Left lobe of liver (tissue), 2 donors: ENCODE measurements around the gene GZMM. TPM values are rescaled to one million over a fixed set of nuclear protein-coding genes. Genes with fewer than 3 reads are reported as not detected.

Source experiments
- ATAC-seq: fragments of 200-7000 bp; cut with Tn5 transposase; one replicate; pipeline ENCODE4 v1.9.1; 2020; ENCODE audit warnings: mild to moderate bottlenecking, moderate library complexity
- DNase-seq: peaks from one replicate; pipeline ENCODE4 v3.0.0-alpha.2; 2020; ENCODE audit warnings: low spot score
- total RNA-seq: library from RNA; stranded (reverse); gene quantifications from one replicate; pipeline ENCODE4 v1.2.1, GENCODE V29; 2021
- donor health status: DM: no; HTN: no; CAD: no; lungs with moderate emphysema.
- donor health status: DM: no; HTN: yes; CAD: no.

GZMM gene
- 0.33 TPM for total RNA-seq

DNA sequence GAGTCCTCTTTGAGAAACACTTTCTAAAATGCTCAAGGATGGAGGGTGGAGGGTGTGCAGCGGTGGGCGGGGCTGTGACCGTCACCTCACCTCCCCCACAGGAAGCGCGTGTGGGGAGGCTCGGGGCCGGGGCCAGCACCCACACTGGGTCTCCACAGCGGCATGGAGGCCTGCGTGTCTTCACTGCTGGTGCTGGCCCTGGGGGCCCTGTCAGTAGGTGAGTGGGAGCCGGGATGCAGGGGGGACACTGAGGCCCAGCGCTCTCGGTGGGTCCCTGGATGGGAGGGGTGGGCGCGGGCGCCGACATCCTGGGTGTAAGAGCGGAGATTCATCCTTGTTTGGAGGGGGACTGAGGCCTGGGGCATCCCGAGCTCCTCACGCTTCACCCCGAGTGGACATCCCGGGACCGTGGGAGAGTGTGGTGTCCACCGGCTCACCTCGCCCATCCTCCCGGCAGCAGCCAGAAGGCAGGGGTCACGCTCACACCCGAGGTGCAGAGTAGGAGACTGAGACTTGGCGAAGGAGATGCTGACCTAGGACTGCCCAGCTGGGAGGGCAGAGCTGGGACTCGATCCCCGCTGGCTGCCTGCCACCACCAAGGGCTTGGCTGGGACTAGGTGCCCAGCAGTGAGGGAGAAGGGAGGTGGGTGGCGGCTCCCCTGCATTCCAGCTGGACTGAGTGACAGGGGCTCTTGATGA lies at the start of gene GZMM:
TSS of gene GZMM (plus strand) at position 144 of the 699 bp plus-strand sequence. CDS start at position 163, 19 bp downstream.
- DNase-seq = no peak
- ATAC-seq = peak; percentile 42

DNA sequence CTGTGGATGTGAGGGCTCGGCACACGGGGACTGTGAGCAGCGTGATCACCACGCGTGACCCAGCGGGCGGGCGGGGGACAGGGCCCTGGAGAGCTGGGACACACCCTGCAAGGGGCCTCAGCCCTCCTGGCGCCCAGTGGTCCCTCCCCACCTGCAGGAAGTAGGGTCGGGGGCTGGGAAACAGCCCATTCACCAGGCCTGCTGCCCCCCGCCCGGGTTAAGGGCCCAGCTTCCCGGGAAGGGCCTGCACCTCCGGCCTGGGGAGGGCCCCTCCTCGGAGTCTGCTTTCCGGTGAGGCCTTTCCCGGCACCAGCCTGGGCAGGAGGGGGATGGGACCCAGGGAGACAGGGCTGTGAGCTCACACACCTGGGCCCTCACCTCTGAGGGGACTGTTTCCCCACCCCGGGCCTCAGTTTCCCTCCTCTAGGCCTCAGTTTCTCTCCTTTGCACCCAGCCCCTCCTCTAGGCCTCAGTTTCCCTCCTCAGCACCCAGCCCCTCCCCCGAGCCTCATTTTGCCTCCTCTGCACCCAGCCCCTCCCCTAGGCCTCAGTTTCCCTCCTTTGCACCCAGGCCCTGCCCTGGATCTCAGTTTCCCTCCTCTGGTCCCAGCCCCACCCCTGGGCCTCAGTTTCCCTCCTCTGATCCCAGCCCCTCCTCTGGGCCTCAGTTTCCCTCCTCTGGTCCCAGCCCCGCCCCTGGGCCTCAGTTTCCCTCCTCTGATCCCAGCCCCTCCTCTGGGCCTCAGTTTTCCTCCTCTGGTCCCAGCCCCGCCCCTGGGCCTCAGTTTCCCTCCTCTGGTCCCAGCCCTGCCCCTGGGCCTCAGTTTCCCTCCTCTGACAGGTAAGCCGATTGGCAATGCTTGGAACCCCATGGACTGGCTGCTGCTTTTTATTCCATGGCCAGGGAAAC lies 49.4 kb upstream of the GZMM start:
- ATAC-seq = no peak
- no peak for DNase-seq

DNA sequence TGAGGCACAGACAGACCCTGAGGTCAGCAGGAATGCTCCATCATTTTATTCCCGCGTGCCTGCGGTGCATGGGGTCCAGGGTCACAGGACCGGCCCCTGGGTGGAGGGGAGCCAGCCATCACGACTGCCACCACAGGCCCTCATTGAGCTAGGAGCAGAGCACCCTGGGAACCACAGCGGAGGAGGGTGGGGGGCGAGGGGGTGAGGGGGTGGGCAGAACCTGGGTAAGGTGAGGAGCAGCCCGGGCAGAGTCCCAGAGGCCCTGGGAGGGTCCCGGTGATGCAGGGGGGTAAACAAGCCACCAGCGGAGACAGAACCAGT lies 48.8 kb upstream of the GZMM start:
- ATAC-seq (no peak), DNase-seq (no peak)

DNA sequence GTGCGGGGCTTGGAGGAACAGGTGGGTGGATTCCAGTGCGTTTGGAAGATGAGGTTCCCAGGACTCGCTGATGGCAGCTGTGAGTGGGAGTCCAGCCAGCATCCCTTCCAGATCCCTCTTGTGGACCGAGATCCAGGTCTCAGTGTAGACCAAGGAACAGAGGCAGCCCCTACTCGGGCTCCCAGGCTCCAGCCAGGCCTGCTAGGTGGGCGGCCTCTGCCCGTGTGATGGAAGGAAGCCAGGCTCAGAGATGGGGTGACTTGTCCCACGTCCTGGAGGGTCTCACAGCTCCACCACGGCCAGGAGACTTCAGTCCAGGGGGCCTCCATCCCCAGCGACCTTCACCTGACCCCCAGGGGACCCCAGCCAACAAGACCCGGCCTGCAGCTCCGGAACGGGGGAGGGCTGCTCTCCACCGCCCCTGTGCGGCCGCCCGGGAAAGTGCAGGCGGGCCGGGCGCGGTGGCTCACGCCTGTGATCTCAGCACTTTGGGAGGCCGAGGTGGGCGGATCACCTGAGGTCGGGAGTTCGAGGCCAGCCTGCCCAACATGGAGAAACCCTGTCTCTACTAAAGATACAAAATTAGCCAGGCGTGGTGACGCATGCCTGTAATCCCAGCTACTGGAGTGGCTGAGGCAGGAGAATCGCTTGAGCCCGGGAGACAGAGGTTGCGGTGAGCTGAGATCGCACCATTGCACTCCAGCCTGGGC lies 48.3 kb upstream of the GZMM start:
- peak; percentile 63 for ATAC-seq
- DNase-seq = no peak

DNA sequence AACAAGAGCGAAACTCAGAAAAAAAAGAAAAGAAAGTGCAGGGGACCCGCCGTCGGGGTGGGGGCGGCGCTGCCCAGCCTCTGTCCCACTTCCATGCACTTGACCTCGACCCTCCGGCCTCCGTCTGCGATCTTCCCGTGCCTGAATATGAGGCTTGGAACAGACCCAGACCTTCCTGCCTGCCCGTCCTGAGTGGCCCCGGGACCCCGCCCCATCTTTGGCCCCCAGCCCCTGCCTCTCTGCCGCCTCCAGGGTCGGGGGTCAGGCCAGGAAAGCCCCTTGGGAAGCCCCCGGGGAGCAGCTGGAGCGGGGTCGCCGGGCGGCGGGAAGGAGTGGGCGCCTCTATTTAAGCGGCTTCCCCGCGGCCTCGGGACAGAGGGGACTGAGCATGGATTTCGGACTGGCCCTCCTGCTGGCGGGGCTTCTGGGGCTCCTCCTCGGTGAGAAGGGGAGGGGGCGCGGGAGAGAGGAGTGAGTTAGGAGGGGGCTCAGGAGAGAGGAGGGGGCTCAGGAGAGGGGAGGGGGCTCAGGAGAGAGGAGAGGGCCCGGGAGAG lies 47.7 kb upstream of the GZMM start, which contains the start of gene MADCAM1:
TSS of gene MADCAM1 (plus strand) at position 375 of the 554 bp plus-strand sequence. CDS start at position 389, 14 bp downstream.
- no peak for DNase-seq
- ATAC-seq = no peak

DNA sequence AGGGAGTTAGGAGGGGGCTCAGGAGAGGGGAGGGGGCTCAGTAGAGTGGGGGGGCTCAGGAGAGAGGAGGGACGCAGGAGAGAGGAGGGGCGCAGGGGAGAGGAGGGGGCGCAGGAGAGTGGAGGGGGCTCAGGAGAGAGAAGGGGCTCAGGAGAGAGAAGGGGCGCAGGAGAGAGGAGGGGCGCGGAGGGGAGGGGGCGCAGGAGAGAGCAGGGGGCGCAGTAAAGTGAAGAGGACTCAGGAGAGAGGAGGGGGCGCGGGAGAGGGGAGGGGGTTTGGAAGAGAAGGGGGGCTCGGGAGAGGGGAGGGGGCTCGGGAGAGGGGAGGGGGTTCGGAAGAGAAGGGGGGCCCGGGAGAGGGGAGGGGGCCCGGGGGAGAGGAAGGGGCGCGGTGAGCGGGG lies 46.9 kb upstream of the GZMM start:
- no peak for DNase-seq
- no peak for ATAC-seq

DNA sequence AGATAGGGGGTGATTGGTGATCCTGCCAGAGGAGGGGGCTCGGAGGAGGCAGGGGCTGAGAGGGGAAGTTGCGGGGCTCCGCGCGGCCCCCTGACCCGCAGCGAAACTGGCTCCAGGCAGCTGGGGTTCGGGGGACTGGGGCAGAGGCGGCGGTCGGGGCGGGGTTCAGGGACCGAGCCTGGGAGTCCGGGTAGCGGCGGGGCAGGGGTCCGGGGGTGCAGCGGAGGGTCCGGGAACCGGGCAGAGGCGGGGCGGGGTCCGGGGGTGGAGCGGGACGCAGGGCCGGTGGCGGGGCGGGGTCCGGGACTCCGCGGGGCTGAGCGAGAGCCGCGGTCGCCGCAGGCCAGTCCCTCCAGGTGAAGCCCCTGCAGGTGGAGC lies 46.4 kb upstream of the GZMM start:
- DNase-seq (no peak), ATAC-seq (no peak)

DNA sequence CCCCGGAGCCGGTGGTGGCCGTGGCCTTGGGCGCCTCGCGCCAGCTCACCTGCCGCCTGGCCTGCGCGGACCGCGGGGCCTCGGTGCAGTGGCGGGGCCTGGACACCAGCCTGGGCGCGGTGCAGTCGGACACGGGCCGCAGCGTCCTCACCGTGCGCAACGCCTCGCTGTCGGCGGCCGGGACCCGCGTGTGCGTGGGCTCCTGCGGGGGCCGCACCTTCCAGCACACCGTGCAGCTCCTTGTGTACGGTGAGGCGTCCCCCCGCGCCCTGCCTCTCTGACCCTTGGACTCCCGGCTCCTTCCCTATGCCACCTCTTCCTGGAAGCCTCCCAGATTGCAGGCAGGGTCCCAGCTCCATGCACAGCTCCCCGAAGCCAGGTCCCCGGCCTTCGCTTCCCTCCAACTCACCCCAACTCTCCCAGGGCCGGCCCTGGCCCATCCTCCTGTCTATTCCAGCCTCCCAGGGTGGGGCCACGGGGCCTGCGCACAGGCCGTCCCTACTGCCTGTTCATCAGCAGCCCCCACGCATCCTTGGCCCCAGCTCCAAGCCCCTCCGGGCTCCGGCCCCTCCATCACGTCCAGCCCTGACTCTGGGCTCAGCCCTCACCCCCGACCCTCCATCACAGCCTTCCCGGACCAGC lies 45.9 kb upstream of the GZMM start:
- DNase-seq = no peak
- peak; percentile 31 for ATAC-seq

DNA sequence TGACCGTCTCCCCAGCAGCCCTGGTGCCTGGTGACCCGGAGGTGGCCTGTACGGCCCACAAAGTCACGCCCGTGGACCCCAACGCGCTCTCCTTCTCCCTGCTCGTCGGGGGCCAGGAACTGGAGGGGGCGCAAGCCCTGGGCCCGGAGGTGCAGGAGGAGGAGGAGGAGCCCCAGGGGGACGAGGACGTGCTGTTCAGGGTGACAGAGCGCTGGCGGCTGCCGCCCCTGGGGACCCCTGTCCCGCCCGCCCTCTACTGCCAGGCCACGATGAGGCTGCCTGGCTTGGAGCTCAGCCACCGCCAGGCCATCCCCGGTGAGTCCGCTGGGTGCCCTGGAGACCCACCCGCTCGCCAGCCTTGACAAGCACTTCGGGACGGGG lies 45.4 kb upstream of the GZMM start:
- DNase-seq = no peak

DNA sequence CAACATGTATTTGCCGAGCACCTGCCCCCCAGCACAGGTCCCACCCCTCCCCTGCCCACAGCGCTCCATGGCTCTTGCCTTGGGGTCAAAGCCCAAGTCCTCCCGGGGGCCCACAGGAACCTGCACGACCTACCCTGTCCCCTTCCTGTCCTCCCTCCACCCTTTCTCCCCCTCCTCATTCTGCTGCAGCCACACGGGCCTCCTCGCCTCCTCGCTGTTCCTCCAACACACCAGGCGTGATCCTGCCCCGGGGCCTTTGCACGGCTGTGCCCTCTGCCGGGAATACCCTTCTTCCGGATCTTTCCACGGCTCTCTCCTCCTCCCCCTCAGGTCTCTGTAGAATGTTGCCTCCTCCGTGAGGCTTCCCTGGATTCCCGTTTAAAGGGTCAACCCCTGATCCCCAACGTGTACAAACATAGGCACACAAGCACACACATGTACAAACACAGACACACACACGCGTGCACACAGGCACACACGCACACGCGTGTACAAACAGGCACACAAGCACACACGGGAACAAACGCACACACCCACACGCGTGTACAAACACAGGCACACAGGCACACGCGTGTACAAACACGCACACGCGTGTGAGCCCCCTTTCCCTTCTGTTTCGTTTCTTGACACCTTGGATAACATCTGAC lies 44.8 kb upstream of the GZMM start:
- ATAC-seq = no peak
- no peak for DNase-seq

More for the DNA sequence above, 45.4 kb upstream of the GZMM start:
- no peak for ATAC-seq

DNA sequence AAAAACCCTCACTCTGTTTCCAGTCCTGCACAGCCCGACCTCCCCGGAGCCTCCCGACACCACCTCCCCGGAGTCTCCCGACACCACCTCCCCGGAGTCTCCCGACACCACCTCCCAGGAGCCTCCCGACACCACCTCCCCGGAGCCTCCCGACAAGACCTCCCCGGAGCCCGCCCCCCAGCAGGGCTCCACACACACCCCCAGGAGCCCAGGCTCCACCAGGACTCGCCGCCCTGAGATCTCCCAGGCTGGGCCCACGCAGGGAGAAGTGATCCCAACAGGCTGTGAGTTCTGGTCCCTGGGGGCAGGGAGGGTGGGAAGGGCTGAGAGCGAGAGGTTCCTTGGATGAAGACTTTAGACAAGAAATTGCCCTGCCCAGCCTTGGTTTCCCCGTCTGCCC lies 42.2 kb upstream of the GZMM start:
- ATAC-seq (no peak), DNase-seq (no peak)

DNA sequence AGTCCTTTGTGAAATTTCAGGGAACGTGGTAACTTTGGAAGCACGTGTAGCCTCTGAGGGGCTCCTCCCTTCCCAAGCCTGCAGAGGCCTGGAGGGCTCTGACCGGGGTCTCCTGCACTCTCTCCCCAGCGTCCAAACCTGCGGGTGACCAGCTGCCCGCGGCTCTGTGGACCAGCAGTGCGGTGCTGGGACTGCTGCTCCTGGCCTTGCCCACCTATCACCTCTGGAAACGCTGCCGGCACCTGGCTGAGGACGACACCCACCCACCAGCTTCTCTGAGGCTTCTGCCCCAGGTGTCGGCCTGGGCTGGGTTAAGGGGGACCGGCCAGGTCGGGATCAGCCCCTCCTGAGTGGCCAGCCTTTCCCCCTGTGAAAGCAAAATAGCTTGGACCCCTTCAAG lies 39.2 kb upstream of the GZMM start:
- DNase-seq = no peak

DNA sequence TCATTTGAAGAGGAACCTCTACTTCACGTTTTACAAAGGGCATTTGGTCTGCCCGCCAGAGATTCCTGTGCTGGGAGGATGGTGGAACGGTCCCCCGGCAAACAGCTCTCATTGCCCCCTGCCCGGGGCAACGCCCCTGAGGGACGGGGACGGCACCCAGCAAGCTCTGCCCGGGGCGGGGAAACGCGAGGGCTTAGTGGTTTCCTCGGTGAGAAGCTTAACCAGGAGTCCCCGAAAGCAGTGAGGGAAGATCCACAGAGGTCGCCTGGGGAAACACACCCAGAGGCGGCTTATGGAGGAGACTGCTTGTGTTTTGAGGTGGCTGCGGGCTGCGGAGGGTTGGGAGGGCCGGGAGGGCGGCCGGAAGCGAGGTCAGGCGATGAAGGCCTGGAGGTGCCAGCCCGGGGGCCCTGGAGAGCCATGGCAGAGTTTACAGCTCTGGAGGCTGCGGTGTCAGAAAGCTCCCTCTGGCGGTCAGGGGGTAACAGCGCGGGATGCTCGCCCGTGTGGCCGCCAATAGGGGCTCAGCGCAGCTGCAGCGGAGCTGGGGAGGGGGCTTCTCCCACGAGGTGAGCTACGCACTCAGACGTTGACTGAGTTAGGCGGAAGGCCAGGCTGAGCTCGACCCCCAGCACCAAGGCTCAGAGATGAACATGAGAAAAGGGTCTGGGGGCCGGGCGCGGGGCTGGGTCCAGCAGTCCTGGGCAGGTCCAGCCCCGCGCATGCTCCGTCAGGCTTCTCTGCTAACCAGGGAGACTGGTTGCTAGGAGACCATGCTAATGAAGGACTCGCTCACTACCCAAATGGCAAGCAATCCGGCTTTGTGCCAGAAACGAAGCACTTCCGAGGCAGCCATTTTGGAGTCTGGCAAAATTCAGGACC lies 37.2 kb upstream of the GZMM start:
- ATAC-seq (peak; percentile 82), DNase-seq (no peak)

More for the DNA sequence above, 39.2 kb upstream of the GZMM start:
- ATAC-seq = no peak

DNA sequence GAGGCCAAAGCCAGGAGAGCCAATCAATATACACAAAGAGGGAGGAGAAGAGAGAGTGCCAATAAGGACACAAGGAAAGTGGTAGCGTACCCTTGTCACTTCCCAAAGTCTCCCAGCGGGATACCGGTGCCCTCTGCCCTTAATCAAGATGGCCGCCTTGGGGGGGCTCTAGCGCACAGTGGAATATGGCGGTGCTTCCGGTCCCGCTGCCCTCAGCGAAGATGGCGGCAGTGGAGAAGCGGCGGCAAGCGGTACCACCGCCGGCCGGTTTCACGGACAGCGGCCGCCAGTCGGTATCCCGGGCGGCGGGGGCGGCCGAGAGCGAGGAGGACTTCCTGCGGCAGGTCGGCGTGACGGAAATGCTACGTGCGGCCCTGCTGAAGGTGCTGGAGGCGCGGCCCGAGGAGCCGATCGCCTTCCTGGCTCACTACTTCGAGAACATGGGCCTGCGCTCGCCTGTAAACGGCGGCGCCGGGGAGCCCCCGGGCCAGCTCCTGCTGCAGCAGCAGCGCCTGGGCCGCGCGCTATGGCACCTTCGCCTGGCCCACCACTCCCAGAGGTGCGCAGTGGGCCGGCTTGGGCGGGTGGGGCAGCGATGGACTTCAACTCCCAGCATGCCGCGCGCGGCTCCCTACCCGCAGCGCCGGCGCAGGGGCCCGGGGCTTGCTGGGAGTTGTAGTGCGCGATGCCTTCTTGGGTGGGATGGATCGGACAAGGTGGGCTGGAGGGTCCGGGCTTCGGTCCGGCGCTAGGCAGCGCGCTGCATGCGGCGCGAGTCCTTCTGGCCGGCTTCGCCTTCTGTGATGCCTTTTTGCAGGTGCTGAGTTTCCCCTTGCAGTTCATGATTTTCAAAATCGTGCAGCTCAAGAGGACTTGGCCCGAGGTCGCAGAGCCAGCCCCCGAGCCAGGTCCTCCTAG lies 36.3 kb upstream of the GZMM start, which contains the start of gene TPGS1:
TSS of gene TPGS1 (plus strand) at position 212 of the 918 bp plus-strand sequence. CDS start at position 222, 10 bp downstream.
- peak; percentile 87 for ATAC-seq
- DNase-seq = peak; percentile 99

DNA sequence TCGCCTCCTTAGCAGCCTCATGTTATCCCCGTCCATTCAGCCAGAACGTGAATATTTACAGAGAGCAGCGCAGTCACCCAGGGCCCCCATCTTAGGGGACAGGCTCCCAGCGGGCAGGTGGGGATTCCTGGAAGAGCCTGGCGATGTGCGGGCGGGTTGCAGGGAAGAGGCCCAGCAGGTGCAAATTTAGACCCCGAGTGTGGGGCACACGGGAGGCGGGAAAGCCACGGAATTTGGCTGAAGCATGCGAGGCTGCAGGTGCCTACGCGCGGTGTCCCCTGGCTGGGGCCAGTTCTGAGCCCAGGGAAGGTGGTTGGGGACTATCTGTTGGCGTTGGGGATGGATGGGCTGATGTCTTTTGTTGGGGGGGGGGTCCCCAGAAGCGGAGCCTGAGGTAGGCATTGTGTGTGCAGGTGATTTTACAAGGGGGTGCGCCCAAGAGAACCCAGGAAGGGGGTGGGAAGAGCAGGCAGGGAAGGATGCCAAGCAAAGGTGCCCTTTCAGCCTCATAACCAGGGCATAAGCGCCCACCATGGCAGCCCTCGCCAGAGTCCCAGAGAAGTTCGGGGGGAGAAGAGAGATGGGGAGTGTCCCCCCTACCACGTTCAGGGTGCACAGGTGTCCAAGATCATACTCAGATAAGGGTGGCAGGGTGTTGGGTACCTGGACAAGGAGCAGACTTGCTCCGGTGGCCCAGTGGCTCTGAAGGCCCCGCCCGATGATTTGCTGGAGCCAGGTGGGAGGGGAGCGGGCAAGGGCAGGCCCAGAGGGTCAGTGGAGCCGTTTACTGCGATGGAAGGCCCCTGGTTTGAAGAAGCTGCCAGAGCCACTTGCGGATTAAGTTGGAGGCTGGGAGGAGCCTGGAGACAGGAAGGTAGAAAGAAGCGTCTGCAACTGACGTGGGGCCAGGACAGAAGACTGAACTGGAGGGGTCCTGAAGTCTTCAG lies 35.4 kb upstream of the GZMM start:
- DNase-seq = no peak
- ATAC-seq = no peak

DNA sequence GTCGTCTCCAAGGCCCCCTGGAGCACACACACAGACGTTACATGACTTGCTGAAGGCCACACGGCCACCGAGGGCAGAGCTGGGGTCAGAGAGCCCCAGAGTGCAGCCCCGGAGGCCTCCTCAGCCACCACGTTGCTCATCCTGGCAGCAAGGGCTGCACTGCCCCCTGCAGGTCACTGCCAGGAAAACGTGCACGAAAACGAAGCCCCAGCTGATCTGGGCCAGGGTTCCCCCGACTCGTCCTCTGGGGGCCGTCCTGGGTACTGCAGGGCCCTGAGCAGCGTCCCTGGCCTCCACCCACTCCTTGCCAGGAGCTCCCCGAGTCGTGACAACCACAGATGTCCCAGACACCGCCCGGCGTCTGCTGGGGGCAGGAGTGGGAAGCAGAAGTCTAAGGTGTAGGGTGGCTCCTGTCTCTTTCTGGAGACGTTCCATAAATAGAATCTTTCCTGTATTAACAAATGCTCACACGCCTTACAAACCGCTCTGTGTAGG lies 33.2 kb upstream of the GZMM start:
- DNase-seq (peak; percentile 68), ATAC-seq (peak; percentile 10)
